H1 (cell line): Measurements from ENCODE around the gene BCL7B. TPM values are rescaled to one million over a fixed set of nuclear protein-coding genes. Genes with fewer than 3 reads are reported as not detected.

ENCODE experiments used
- CTCF ChIA-PET: fragments of 300-600 bp; sonication (Branson Sonifier 250); formaldehyde crosslinking; loops from one replicate; lab custom pipeline; 2021; ENCODE audit not compliant: partially characterized antibody; lab: Charles Lee
- POLR2A ChIA-PET: fragments of 300-600 bp; sonication (Branson Sonifier 250); formaldehyde crosslinking; loops from one replicate; lab custom pipeline; 2021; ENCODE audit warnings: inconsistent platforms; ENCODE audit not compliant: partially characterized antibody; lab: Charles Lee
- DNase-seq, 2 experiments: peaks; one replicate each; pipeline versions ENCODE4 v3.0.0 to v3.0.0-alpha.2; 2010 to 2022; ENCODE audit warnings: low spot score in 2 of 2, low read depth in 1 of 2, mixed read lengths in 1 of 2
- FAIRE-seq: peaks from 2 replicates; lab custom pipeline; 2011; peaks lifted over from hg19 to GRCh38; lab: Jason Lieb, UNC
- H2AFZ ChIP-seq: 2 replicates; pipeline ENCODE4 v1.8.1; 2012; ENCODE audit warnings: low read length, inconsistent platforms
- H2AK5ac ChIP-seq: 2 replicates; pipeline ENCODE4 v1.6.1; 2013; ENCODE audit warnings: low read depth, low read length
- H2BK120ac ChIP-seq: replicated peaks from 2 replicates; pipeline ENCODE3; 2013; ENCODE audit warnings: low read depth, low read length, inconsistent platforms
- H2BK12ac ChIP-seq: 2 replicates; pipeline ENCODE4 v1.6.1; 2013; ENCODE audit warnings: low read depth, low read length
- H2BK15ac ChIP-seq: 2 replicates; pipeline ENCODE4 v1.6.1; 2013; ENCODE audit warnings: low read length
- H2BK20ac ChIP-seq: 2 replicates; pipeline ENCODE4 v1.6.1; 2013; ENCODE audit warnings: low read length
- H2BK5ac ChIP-seq: 2 replicates; pipeline ENCODE4 v1.6.1; 2013; ENCODE audit warnings: low read depth, low read length
- H3K14ac ChIP-seq: 2 replicates; pipeline ENCODE4 v1.6.1; 2013; ENCODE audit warnings: inconsistent platforms; ENCODE audit not compliant: insufficient read length
- H3K18ac ChIP-seq: 2 replicates; pipeline ENCODE4 v1.6.1; 2013; ENCODE audit warnings: low read length; ENCODE audit errors: extremely low read depth
- H3K23ac ChIP-seq: 2 replicates; pipeline ENCODE4 v1.6.1; 2013; ENCODE audit warnings: inconsistent platforms; ENCODE audit not compliant: insufficient read length
- H3K23me2 ChIP-seq: 2 replicates; pipeline ENCODE4 v1.6.1; 2013; ENCODE audit warnings: low read depth, low read length
- H3K27ac ChIP-seq: 2 replicates; pipeline ENCODE4 v1.6.1; 2011; ENCODE audit warnings: low read depth, low read length, inconsistent platforms
- H3K27me3 ChIP-seq, 4 experiments: replicated peaks in 1 of 4; 1 replicate in 1 of 4; 2 replicates in 3 of 4; pipeline versions ENCODE4 v1.6.1 to v1.8.1; 2011 to 2013; ENCODE audit warnings: low read length in 3 of 4, mild to moderate bottlenecking in 3 of 4, inconsistent platforms in 2 of 4, mixed read lengths in 2 of 4, moderate library complexity in 1 of 4; ENCODE audit not compliant: control insufficient read depth in 3 of 4, insufficient read depth in 3 of 4; ENCODE audit errors: extremely low read depth in 1 of 4
- H3K36me3 ChIP-seq, 4 experiments: 2 replicates each; pipeline versions ENCODE4 v1.6.1 to v1.8.1; 2011 to 2013; ENCODE audit warnings: mild to moderate bottlenecking in 4 of 4, low read length in 3 of 4, moderate library complexity in 2 of 4, control low read depth in 1 of 4, inconsistent platforms in 1 of 4; ENCODE audit not compliant: insufficient read depth in 4 of 4, control insufficient read depth in 2 of 4
- H3K4ac ChIP-seq: replicated peaks from 2 replicates; pipeline ENCODE3; 2013; ENCODE audit warnings: low read length, low read depth, mixed read lengths, inconsistent platforms; ENCODE audit not compliant: insufficient read length
- H3K4me1 ChIP-seq, 4 experiments: replicated peaks in 1 of 4; 1 replicate in 1 of 4; 2 replicates in 3 of 4; pipeline versions ENCODE4 v1.6.1 to v1.8.1; 2011 to 2013; ENCODE audit warnings: low read length in 3 of 4, inconsistent platforms in 2 of 4, mixed read lengths in 1 of 4; ENCODE audit not compliant: insufficient read depth in 4 of 4, control insufficient read depth in 3 of 4
- H3K4me2 ChIP-seq, 2 experiments: 2 replicates each; pipeline versions ENCODE4 v1.6.1 to v1.8.1; 2011 to 2013; ENCODE audit warnings: low read depth in 2 of 2, low read length in 2 of 2, control low read depth in 1 of 2, inconsistent platforms in 1 of 2, mild to moderate bottlenecking in 1 of 2; ENCODE audit not compliant: insufficient read depth in 1 of 2
- H3K4me3 ChIP-seq, 4 experiments: fragments of 200-600, 300-600 bp in 1 of 4; sonication (generic), shearing (Covaris generic), sonication (Bioruptor Twin) in 1 of 4; 2 replicates each; pipeline versions ENCODE4 v1.5.1 to v1.8.1; 2011 to 2016; ENCODE audit warnings: low read length in 4 of 4, low read depth in 3 of 4, control low read depth in 2 of 4, inconsistent platforms in 2 of 4, mild to moderate bottlenecking in 2 of 4, mixed read lengths in 1 of 4, moderate library complexity in 1 of 4; ENCODE audit not compliant: insufficient read depth in 2 of 4; ENCODE audit errors: extremely low read depth in 1 of 4
- H3K56ac ChIP-seq: replicated peaks from 2 replicates; pipeline ENCODE3; 2013; ENCODE audit warnings: low read depth, mild to moderate bottlenecking, mixed read lengths, low read length, inconsistent platforms; ENCODE audit not compliant: insufficient read length
- H3K79me1 ChIP-seq: 2 replicates; pipeline ENCODE4 v1.6.1; 2013; ENCODE audit warnings: low read depth, low read length, control low read depth
- H3K79me2 ChIP-seq, 2 experiments: 2 replicates each; pipeline versions ENCODE4 v1.6.1 to v1.8.1; 2012 to 2013; ENCODE audit warnings: low read length in 2 of 2, mild to moderate bottlenecking in 2 of 2, inconsistent platforms in 1 of 2; ENCODE audit not compliant: insufficient read depth in 2 of 2, control insufficient read depth in 1 of 2
- H3K9ac ChIP-seq, 4 experiments: replicated peaks in 1 of 4; 1 replicate in 1 of 4; 2 replicates in 3 of 4; pipeline versions ENCODE4 v1.6.1 to v1.8.1; 2011 to 2013; ENCODE audit warnings: low read depth in 3 of 4, low read length in 3 of 4, control low read depth in 2 of 4, mild to moderate bottlenecking in 2 of 4, moderate library complexity in 2 of 4, inconsistent platforms in 1 of 4; ENCODE audit errors: extremely low read depth in 1 of 4
- H3K9me3 ChIP-seq, 2 experiments: 2 replicates each; pipeline versions ENCODE4 v1.6.1 to v1.8.1; 2012 to 2013; ENCODE audit warnings: mild to moderate bottlenecking in 2 of 2, moderate library complexity in 2 of 2, control low read depth in 1 of 2, inconsistent platforms in 1 of 2, low read depth in 1 of 2, low read length in 1 of 2, mixed read lengths in 1 of 2; ENCODE audit not compliant: insufficient read depth in 2 of 2
- H4K20me1 ChIP-seq, 2 experiments: replicated peaks in 1 of 2; 2 replicates each; pipeline versions ENCODE3 to v1.8.1; 2011 to 2013; ENCODE audit warnings: inconsistent platforms in 2 of 2, low read length in 2 of 2, mild to moderate bottlenecking in 1 of 2; ENCODE audit not compliant: insufficient read depth in 2 of 2, control insufficient read depth in 1 of 2
- H4K5ac ChIP-seq: 2 replicates; pipeline ENCODE4 v1.6.1; 2013; ENCODE audit warnings: low read length, low read depth, mixed read lengths, inconsistent platforms; ENCODE audit not compliant: insufficient read length
- H4K8ac ChIP-seq: 2 replicates; pipeline ENCODE4 v1.8.0; 2013; ENCODE audit warnings: mild to moderate bottlenecking, moderate library complexity, low read length, inconsistent platforms; ENCODE audit not compliant: insufficient read depth; ENCODE audit errors: extremely low read depth
- H4K91ac ChIP-seq: replicated peaks from 2 replicates; pipeline ENCODE3; 2013; ENCODE audit warnings: low read length, mixed read lengths, inconsistent platforms; ENCODE audit not compliant: insufficient read length
- ASH2L ChIP-seq: fragments of 200-600, 300-600 bp; sonication (generic); IDR thresholded peaks from one replicate; pipeline ENCODE4 v1.7.1; 2017; ENCODE audit warnings: low read length
- CBX5 ChIP-seq: fragments of 300-800, 300-1000 bp; sonication (generic); IDR thresholded peaks from 2 replicates; pipeline ENCODE4 v1.7.1; 2016; ENCODE audit warnings: antibody characterized with exemption, low read length, low read depth
- CBX8 ChIP-seq: fragments of 300-800, 300-1000 bp; sonication (generic); IDR thresholded peaks from 2 replicates; pipeline ENCODE4 v1.7.1; 2016; ENCODE audit warnings: low read depth, low read length, borderline replicate concordance
- JUND ChIP-seq: IDR thresholded peaks from 2 replicates; pipeline ENCODE4 v1.6.1; 2011; ENCODE audit warnings: mild to moderate bottlenecking, improper control_type of control experiment, low read length
- RXRA ChIP-seq: IDR thresholded peaks from 2 replicates; pipeline ENCODE4 v1.6.1; 2011; ENCODE audit warnings: low read depth, mild to moderate bottlenecking, low read length, moderate library complexity; ENCODE audit not compliant: insufficient read depth
- SAP30 ChIP-seq: fragments of 300-600 bp; sonication (generic); IDR thresholded peaks from 2 replicates; pipeline ENCODE4 v1.7.1; 2012; ENCODE audit warnings: low read length, moderate library complexity, mild to moderate bottlenecking, inconsistent platforms; ENCODE audit not compliant: insufficient read depth, insufficient replicate concordance
- SP2 ChIP-seq: IDR thresholded peaks from 2 replicates; pipeline ENCODE4 v1.6.1; 2012; ENCODE audit warnings: mild to moderate bottlenecking, low read length, inconsistent platforms
- SRF ChIP-seq: IDR thresholded peaks from 2 replicates; pipeline ENCODE4 v1.6.1; 2011; ENCODE audit warnings: mild to moderate bottlenecking, low read depth, low read length, moderate library complexity
- TEAD4 ChIP-seq: IDR thresholded peaks from 2 replicates; pipeline ENCODE4 v1.6.1; 2012; ENCODE audit warnings: low read depth, low read length, inconsistent platforms, mixed read lengths
- WGBS, 2 experiments: shearing (Covaris generic) in 1 of 2; methylation state at CpG; one replicate each; pipeline versions ENCODE4 v1.1.6 to v1.1.7; 2013 to 2015; ENCODE audit warnings: low lambda C conversion rate in 2 of 2, mixed read lengths in 2 of 2, inconsistent platforms in 1 of 2, low coverage in 1 of 2, missing lambda C conversion rate in 1 of 2; ENCODE audit not compliant: insufficient replicate concordance in 2 of 2, insufficient coverage in 1 of 2, insufficient read length in 1 of 2; ENCODE audit errors: extremely low coverage in 1 of 2, missing lambda C conversion rate in 1 of 2; 5-methylcytosine and 5-hydroxymethylcytosine counted together
- polyA plus RNA-seq, 7 experiments: library from polyadenylated mRNA; depleted of rRNA in 3 of 7; stranded (reverse) in 5 of 7; unstranded in 2 of 7; fragments of >200 nt in 5 of 7; fragments of 200-250 nt in 2 of 7; gene quantifications; 1 replicate in 5 of 7; 2 replicates in 1 of 7; 4 replicates in 1 of 7; pipeline versions ENCODE4 v1.2.1 to v1.2.3, GENCODE V29; 2011 to 2013; ENCODE audit warnings: missing spikeins in 2 of 7, mixed read lengths in 2 of 7
- total RNA-seq: library from RNA; stranded (reverse); fragmentation: NEBNext Ultra II Directional; extraction: Animal tissue kit (Norgen Biotek cat#: 25700); gene quantifications from 2 replicates; pipeline ENCODE4 v1.2.1, GENCODE V29; 2021
- TF ChIP-seq, protein P1 (sequence below): IDR thresholded peaks from 2 replicates; pipeline ENCODE4 v1.6.1; 2012; ENCODE audit warnings: low read length, inconsistent platforms

Gene BCL7B
- total and polyA plus RNA-seq, 2 of the 8 experiments (the other 6 are each of a cell fraction or from before 2014, with no cell fraction given): 24.9 to 44.6 TPM

DNA sequence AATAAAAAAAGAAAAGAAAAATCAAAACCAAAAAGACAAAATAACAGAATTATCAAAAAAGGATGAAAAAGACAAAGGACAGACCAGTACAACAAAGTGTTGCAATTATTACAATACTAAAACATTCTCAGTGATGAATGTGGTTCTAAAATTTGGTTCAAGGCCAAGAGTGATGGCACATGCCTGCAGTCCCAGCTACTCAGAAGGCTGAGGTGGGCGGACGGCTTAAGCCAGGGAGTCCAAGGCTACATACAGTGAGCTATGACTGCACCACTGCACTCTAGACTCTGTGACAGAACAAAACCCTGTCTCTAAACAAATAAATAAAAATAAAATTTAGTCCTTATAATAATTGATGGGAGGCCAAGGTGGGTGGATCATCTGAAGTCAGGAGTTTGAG is 49.9 kb downstream of the BCL7B start:
- Histone ChIP-seq H3K4me1 (no peaks in the 10 kb centered on the region), H4K91ac (no peak overlapping the region), H2AFZ (no peak overlapping the region), H2BK15ac (no peak overlapping the region), H2BK5ac (no peak overlapping the region), H2BK12ac (no peak overlapping the region), H3K79me2 (peaks cover 4 to 56% of the 10 kb centered on the region in 2 experiments), H3K9me3 (no peaks in the 10 kb centered on the region), H3K23me2 (no peaks in the 10 kb centered on the region), H3K9ac (no peak overlapping the region), H4K20me1 (peaks cover 7 to 18% of the 10 kb centered on the region in 2 experiments), H3K56ac (no peak overlapping the region), H3K27ac (no peak overlapping the region), H3K4me2 (no peak overlapping the region), H4K8ac (no peak overlapping the region), H3K4ac (no peak overlapping the region), H2BK20ac (no peak overlapping the region), H3K4me3 (no peak overlapping the region), H4K5ac (no peak overlapping the region), H2AK5ac (no peak overlapping the region), H3K14ac (no peak overlapping the region), H3K79me1 (no peaks in the 10 kb centered on the region; the same call in 1 of the 2 replicates), H3K36me3 (peaks cover 21 to 84% (median 68%) of the 10 kb centered on the region in 4 experiments), H3K23ac (no peak overlapping the region), H2BK120ac (no peak overlapping the region), H3K27me3 (no peaks in the 10 kb centered on the region), H3K18ac (no peak overlapping the region)
- no peak for FAIRE-seq
- no peak for DNase-seq
- POLR2A ChIA-PET: interaction anchor here (8.6 kb wide), 1 partner anchor 12 kb away, joined by 55 read pairs; the partner anchor contains the start of gene BAZ1B
- WGBS, 2 experiments: 95% methylated on average over 2 of the region's 2 CpGs; no CpG with 5 or more reads in 1 of the 2 experiments
- CTCF ChIA-PET: interaction anchor here (0.8 kb wide), 1 partner anchor 55 kb away, joined by 3 read pairs; no protein-coding TSS in a partner anchor
- TF ChIP-seq SRF (no peak), ASH2L (no peak), CBX5 (no peak), CBX8 (no peak), JUND (no peak), RXRA (no peak), SAP30 (no peak), TEAD4 (no peak), SP2 (no peak)
- TF ChIP-seq, protein P1, sequence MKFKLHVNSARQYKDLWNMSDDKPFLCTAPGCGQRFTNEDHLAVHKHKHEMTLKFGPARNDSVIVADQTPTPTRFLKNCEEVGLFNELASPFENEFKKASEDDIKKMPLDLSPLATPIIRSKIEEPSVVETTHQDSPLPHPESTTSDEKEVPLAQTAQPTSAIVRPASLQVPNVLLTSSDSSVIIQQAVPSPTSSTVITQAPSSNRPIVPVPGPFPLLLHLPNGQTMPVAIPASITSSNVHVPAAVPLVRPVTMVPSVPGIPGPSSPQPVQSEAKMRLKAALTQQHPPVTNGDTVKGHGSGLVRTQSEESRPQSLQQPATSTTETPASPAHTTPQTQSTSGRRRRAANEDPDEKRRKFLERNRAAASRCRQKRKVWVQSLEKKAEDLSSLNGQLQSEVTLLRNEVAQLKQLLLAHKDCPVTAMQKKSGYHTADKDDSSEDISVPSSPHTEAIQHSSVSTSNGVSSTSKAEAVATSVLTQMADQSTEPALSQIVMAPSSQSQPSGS: no peak
